K562 (cell line): ENCODE results near the gene BEST1. TPM values are rescaled to one million over a fixed set of nuclear protein-coding genes. Genes with fewer than 3 reads are reported as not detected.

Source experiments
- BCOR ChIP-seq: fragments of 450-650 bp; IDR thresholded peaks from 2 replicates; pipeline ENCODE4 v1.6.1; 2016
- ELF2 ChIP-seq: fragments of 250-450 bp; sonication (Bioruptor Pico); IDR thresholded peaks from 2 replicates; pipeline ENCODE4 v1.5.0; 2021; ENCODE audit warnings: mild to moderate bottlenecking
- FOXK1 ChIP-seq: sonication (generic); formaldehyde crosslinking; IDR thresholded peaks from 2 replicates; pipeline ENCODE4 v1.8.0; 2022; ENCODE audit warnings: missing genetic modification reagents, mild to moderate bottlenecking, borderline replicate concordance
- GABPA ChIP-seq: fragments of 200-800 bp; sonication (Bioruptor generic); conservative IDR thresholded peaks from 2 replicates; pipeline ENCODE4 v1.6.1; 2016; ENCODE audit warnings: low read depth, missing genetic modification characterization, missing compliant biosample characterization
- HEY1 ChIP-seq: fragments of 250-450 bp; sonication (Bioruptor Pico); IDR thresholded peaks from 2 replicates; pipeline ENCODE4 v1.5.0; 2020; ENCODE audit warnings: mild to moderate bottlenecking, moderate library complexity, borderline replicate concordance
- HNRNPH1 ChIP-seq: fragments of 200-400 bp; formaldehyde crosslinking; optimal IDR thresholded peaks from 2 replicates; pipeline ENCODE3; 2017; ENCODE audit warnings: low read depth, mild to moderate bottlenecking, low read length, moderate library complexity
- MCM2 ChIP-seq: fragments of 450-650 bp; IDR thresholded peaks from 2 replicates; pipeline ENCODE4 v1.6.1; 2017; ENCODE audit warnings: low read depth, mild to moderate bottlenecking
- PML ChIP-seq: IDR thresholded peaks from 2 replicates; pipeline ENCODE4 v1.6.1; 2012; ENCODE audit warnings: low read length, inconsistent platforms
- RAD21 ChIP-seq, 2 experiments: fragments of 250-450 bp in 1 of 2; fragments of 450-650 bp in 1 of 2; sonication (Bioruptor Pico) in 1 of 2; formaldehyde crosslinking in 1 of 2; IDR thresholded peaks in 1 of 2; conservative IDR thresholded peaks in 1 of 2; 2 replicates each; pipeline versions ENCODE4 v1.4.0 to v1.8.0; 2020 to 2022; ENCODE audit warnings: mild to moderate bottlenecking in 2 of 2, moderate library complexity in 1 of 2
- SETDB1 ChIP-seq: IDR thresholded peaks from one replicate; pipeline ENCODE4 v1.6.1; 2012; ENCODE audit warnings: low read length, control low read depth, inconsistent platforms
- WHSC1 ChIP-seq: IDR thresholded peaks from one replicate; pipeline ENCODE4 v1.6.1; 2012; ENCODE audit warnings: low read length, control low read depth, inconsistent platforms
- YBX1 ChIP-seq: fragments of 450-650 bp; IDR thresholded peaks from 2 replicates; pipeline ENCODE4 v1.7.1; 2016; ENCODE audit warnings: mild to moderate bottlenecking
- ZNF12 ChIP-seq: sonication (generic); formaldehyde crosslinking; IDR thresholded peaks from 2 replicates; pipeline ENCODE4 v1.4.0; 2020; ENCODE audit warnings: mild to moderate bottlenecking, missing genetic modification reagents
- ZNF589 ChIP-seq: fragments of 200-800 bp; sonication (Bioruptor generic); IDR thresholded peaks from 2 replicates; pipeline ENCODE4 v1.6.1; 2016; ENCODE audit warnings: low read depth, missing genetic modification characterization, missing compliant biosample characterization
- polyA plus RNA-seq, 8 experiments: library from polyadenylated mRNA; depleted of rRNA in 4 of 8; stranded (reverse) in 5 of 8; unstranded in 3 of 8; fragments of >200 nt; fragmentation: Nextera tagmentation in 2 of 8; fragmentation: Illumina TruSeq in 1 of 8; extraction: Ambion mirVana in 2 of 8; extraction: Trizol in 1 of 8; gene quantifications; 2 replicates each; pipeline versions ENCODE4 v1.2.1 to v1.2.3, GENCODE V29; 2011 to 2014; ENCODE audit warnings: inconsistent platforms in 1 of 8, missing spikeins in 1 of 8
- total RNA-seq, 7 experiments: library from RNA; depleted of rRNA in 6 of 7; stranded (reverse); fragments of >200 nt in 6 of 7; fragmentation: Illumina TruSeq in 2 of 7; extraction: Trizol in 2 of 7; gene quantifications; 2 replicates each; pipeline versions ENCODE4 v1.2.1 to v1.2.3, GENCODE V29; 2011 to 2021; ENCODE audit warnings: low replicate concordance in 1 of 7
- TF ChIP-seq, protein P1 (sequence below): fragments of 200-600 bp; sonication (generic); IDR thresholded peaks from one replicate; pipeline ENCODE4 v1.6.1; 2012; ENCODE audit warnings: mild to moderate bottlenecking, low read depth, low read length, inconsistent platforms
- TF ChIP-seq, protein P2 (sequence below): fragments of 250-450 bp; sonication (Bioruptor Pico); IDR thresholded peaks from 2 replicates; pipeline ENCODE4 v1.5.0; 2022; ENCODE audit warnings: mild to moderate bottlenecking

BEST1 gene
- total and polyA plus RNA-seq, 9 of the 15 experiments (the other 6 are each of a cell fraction or from before 2014, with no cell fraction given), result 0.07 to 1.3 (median 0.40) TPM

DNA sequence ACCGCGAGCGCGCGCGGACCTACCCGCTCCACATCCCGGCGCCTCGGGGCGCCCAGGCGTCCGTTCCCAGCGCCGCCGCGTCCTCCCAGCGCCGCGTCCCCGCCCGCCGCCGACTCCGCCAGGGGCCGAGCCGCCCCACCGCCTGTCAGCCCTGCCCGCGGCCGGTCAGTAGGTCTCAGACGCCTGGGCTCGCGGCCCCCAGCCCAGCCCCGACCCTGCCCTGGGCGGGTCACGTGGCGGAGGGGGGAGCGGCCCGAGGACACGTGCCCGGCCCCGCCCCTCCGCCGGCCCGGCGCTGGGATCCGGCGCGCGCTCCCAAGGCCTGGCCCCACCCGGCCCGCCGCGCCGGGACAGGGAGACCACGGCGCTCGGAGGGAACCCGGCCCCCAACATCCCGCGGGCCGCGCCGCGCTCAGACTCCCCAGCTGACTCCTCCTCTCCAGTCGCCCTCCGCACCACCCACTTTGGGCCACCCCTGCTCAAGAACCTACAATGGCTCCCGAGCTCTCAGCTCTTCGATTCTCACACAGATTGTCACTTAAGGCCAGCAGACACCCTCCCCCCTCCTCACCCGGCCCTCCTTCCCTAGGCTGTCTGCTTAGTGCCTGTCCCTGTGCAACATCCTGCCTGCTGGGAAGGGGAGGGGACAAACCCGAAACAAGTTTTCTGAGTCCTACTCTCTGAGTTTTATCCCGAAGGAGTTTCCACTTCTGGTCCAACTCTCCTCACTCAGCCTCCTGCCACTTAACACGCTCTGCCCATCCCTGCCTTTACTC is 32.6 kb upstream of the BEST1 start, which contains the start of gene RAB3IL1 (continued):
- TF ChIP-seq, protein P1, sequence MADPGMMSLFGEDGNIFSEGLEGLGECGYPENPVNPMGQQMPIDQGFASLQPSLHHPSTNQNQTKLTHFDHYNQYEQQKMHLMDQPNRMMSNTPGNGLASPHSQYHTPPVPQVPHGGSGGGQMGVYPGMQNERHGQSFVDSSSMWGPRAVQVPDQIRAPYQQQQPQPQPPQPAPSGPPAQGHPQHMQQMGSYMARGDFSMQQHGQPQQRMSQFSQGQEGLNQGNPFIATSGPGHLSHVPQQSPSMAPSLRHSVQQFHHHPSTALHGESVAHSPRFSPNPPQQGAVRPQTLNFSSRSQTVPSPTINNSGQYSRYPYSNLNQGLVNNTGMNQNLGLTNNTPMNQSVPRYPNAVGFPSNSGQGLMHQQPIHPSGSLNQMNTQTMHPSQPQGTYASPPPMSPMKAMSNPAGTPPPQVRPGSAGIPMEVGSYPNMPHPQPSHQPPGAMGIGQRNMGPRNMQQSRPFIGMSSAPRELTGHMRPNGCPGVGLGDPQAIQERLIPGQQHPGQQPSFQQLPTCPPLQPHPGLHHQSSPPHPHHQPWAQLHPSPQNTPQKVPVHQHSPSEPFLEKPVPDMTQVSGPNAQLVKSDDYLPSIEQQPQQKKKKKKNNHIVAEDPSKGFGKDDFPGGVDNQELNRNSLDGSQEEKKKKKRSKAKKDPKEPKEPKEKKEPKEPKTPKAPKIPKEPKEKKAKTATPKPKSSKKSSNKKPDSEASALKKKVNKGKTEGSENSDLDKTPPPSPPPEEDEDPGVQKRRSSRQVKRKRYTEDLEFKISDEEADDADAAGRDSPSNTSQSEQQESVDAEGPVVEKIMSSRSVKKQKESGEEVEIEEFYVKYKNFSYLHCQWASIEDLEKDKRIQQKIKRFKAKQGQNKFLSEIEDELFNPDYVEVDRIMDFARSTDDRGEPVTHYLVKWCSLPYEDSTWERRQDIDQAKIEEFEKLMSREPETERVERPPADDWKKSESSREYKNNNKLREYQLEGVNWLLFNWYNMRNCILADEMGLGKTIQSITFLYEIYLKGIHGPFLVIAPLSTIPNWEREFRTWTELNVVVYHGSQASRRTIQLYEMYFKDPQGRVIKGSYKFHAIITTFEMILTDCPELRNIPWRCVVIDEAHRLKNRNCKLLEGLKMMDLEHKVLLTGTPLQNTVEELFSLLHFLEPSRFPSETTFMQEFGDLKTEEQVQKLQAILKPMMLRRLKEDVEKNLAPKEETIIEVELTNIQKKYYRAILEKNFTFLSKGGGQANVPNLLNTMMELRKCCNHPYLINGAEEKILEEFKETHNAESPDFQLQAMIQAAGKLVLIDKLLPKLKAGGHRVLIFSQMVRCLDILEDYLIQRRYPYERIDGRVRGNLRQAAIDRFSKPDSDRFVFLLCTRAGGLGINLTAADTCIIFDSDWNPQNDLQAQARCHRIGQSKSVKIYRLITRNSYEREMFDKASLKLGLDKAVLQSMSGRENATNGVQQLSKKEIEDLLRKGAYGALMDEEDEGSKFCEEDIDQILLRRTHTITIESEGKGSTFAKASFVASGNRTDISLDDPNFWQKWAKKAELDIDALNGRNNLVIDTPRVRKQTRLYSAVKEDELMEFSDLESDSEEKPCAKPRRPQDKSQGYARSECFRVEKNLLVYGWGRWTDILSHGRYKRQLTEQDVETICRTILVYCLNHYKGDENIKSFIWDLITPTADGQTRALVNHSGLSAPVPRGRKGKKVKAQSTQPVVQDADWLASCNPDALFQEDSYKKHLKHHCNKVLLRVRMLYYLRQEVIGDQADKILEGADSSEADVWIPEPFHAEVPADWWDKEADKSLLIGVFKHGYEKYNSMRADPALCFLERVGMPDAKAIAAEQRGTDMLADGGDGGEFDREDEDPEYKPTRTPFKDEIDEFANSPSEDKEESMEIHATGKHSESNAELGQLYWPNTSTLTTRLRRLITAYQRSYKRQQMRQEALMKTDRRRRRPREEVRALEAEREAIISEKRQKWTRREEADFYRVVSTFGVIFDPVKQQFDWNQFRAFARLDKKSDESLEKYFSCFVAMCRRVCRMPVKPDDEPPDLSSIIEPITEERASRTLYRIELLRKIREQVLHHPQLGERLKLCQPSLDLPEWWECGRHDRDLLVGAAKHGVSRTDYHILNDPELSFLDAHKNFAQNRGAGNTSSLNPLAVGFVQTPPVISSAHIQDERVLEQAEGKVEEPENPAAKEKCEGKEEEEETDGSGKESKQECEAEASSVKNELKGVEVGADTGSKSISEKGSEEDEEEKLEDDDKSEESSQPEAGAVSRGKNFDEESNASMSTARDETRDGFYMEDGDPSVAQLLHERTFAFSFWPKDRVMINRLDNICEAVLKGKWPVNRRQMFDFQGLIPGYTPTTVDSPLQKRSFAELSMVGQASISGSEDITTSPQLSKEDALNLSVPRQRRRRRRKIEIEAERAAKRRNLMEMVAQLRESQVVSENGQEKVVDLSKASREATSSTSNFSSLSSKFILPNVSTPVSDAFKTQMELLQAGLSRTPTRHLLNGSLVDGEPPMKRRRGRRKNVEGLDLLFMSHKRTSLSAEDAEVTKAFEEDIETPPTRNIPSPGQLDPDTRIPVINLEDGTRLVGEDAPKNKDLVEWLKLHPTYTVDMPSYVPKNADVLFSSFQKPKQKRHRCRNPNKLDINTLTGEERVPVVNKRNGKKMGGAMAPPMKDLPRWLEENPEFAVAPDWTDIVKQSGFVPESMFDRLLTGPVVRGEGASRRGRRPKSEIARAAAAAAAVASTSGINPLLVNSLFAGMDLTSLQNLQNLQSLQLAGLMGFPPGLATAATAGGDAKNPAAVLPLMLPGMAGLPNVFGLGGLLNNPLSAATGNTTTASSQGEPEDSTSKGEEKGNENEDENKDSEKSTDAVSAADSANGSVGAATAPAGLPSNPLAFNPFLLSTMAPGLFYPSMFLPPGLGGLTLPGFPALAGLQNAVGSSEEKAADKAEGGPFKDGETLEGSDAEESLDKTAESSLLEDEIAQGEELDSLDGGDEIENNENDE, result no peak
- TF ChIP-seq PML (no peak), ZNF589 (CRISPR knock-in tag) (no peak), ZNF12 (no peak), FOXK1 (CRISPR knock-in tag) (no peak), HEY1 (no peak), SETDB1 (no peak), HNRNPH1 (no peak), RAD21 (CRISPR knock-in tag; conservative IDR thresholded peaks at IDR 0.05 in 1 of 2, IDR thresholded peaks at IDR 0.05 in 1 of 2) (no peak), YBX1 (no peak), BCOR (peak; percentile 99), ELF2 (CRISPR knock-in tag) (no peak), GABPA (tag) (no peak), WHSC1 (no peak), MCM2 (no peak)
- TF ChIP-seq, protein P2, sequence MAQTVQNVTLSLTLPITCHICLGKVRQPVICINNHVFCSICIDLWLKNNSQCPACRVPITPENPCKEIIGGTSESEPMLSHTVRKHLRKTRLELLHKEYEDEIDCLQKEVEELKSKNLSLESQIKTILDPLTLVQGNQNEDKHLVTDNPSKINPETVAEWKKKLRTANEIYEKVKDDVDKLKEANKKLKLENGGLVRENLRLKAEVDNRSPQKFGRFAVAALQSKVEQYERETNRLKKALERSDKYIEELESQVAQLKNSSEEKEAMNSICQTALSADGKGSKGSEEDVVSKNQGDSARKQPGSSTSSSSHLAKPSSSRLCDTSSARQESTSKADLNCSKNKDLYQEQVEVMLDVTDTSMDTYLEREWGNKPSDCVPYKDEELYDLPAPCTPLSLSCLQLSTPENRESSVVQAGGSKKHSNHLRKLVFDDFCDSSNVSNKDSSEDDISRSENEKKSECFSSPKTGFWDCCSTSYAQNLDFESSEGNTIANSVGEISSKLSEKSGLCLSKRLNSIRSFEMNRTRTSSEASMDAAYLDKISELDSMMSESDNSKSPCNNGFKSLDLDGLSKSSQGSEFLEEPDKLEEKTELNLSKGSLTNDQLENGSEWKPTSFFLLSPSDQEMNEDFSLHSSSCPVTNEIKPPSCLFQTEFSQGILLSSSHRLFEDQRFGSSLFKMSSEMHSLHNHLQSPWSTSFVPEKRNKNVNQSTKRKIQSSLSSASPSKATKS, result no peak
